HepG2 (cell line): Measurements from ENCODE around the gene FAM174C. TPM values are rescaled to one million over a fixed set of nuclear protein-coding genes. Genes with fewer than 3 reads are reported as not detected.

ENCODE experiments used
- ARNTL ChIP-seq: sonication (generic); formaldehyde crosslinking; IDR thresholded peaks from 2 replicates; pipeline ENCODE4 v1.4.0; 2020; ENCODE audit warnings: mild to moderate bottlenecking, missing genetic modification reagents
- CBFB ChIP-seq: sonication (generic); formaldehyde crosslinking; IDR thresholded peaks from 2 replicates; pipeline ENCODE4 v1.4.0; 2020; ENCODE audit warnings: missing genetic modification reagents
- DNMT1 ChIP-seq: sonication (generic); formaldehyde crosslinking; IDR thresholded peaks from 2 replicates; pipeline ENCODE4 v1.5.1; 2020; ENCODE audit warnings: mild to moderate bottlenecking, missing genetic modification reagents
- ESRRA ChIP-seq: sonication (generic); formaldehyde crosslinking; IDR thresholded peaks from 2 replicates; pipeline ENCODE4 v1.5.1; 2020; ENCODE audit warnings: mild to moderate bottlenecking, low read depth, missing genetic modification reagents
- IRX3 ChIP-seq: sonication (generic); formaldehyde crosslinking; IDR thresholded peaks from 2 replicates; pipeline ENCODE4 v1.8.1; 2023; ENCODE audit warnings: mild to moderate bottlenecking, low read depth, missing genetic modification reagents, borderline replicate concordance
- ISX ChIP-seq: sonication (generic); formaldehyde crosslinking; conservative IDR thresholded peaks from 2 replicates; pipeline ENCODE4 v1.5.0; 2020; ENCODE audit warnings: missing genetic modification reagents
- MEIS1 ChIP-seq: sonication (generic); formaldehyde crosslinking; IDR thresholded peaks from 2 replicates; pipeline ENCODE4 v1.9.0; 2021; ENCODE audit warnings: mild to moderate bottlenecking, missing genetic modification reagents, moderate library complexity, borderline replicate concordance
- MLX ChIP-seq: IDR thresholded peaks from 2 replicates; pipeline ENCODE4 v1.6.1; 2016
- MXI1 ChIP-seq: IDR thresholded peaks from 3 replicates; pipeline ENCODE4 v1.6.1; 2012; ENCODE audit warnings: low read depth, low read length, inconsistent platforms, borderline replicate concordance
- NFAT5 ChIP-seq: sonication (generic); formaldehyde crosslinking; IDR thresholded peaks from 2 replicates; pipeline ENCODE4 v1.4.0; 2020; ENCODE audit warnings: missing genetic modification reagents
- POLR2G ChIP-seq: fragments of 200-400 bp; formaldehyde crosslinking; IDR thresholded peaks from 2 replicates; pipeline ENCODE4 v1.6.1; 2018; ENCODE audit warnings: mild to moderate bottlenecking, low read depth, low read length, moderate library complexity
- PREB ChIP-seq: sonication (generic); formaldehyde crosslinking; IDR thresholded peaks from 2 replicates; pipeline ENCODE4 v1.4.0; 2020; ENCODE audit warnings: missing genetic modification reagents
- PTBP1 ChIP-seq: fragments of 200-400 bp; formaldehyde crosslinking; IDR thresholded peaks from 2 replicates; pipeline ENCODE4 v1.6.1; 2018; ENCODE audit warnings: low read length, low read depth; ENCODE audit not compliant: poor library complexity, severe bottlenecking
- SIN3A ChIP-seq: IDR thresholded peaks from 2 replicates; pipeline ENCODE4 v1.6.1; 2011; ENCODE audit warnings: low read depth, mild to moderate bottlenecking, control low read depth, low read length, borderline replicate concordance
- SKI ChIP-seq: fragments of 450-650 bp; IDR thresholded peaks from one replicate; pipeline ENCODE4 v1.6.1; 2018; ENCODE audit warnings: mild to moderate bottlenecking; ENCODE audit not compliant: partially characterized antibody
- SOX13 ChIP-seq, 3 experiments: fragments of 450-650 bp in 1 of 3; sonication (generic) in 1 of 3; formaldehyde crosslinking in 1 of 3; IDR thresholded peaks in 2 of 3; conservative IDR thresholded peaks in 1 of 3; 2 replicates each; pipeline versions ENCODE4 v1.5.0 to v1.6.1; 2016 to 2020; ENCODE audit warnings: antibody characterized with exemption in 1 of 3, mild to moderate bottlenecking in 1 of 3, missing compliant biosample characterization in 1 of 3, missing genetic modification reagents in 1 of 3, moderate library complexity in 1 of 3
- SRSF1 ChIP-seq: fragments of 200-400 bp; formaldehyde crosslinking; optimal IDR thresholded peaks from 2 replicates; pipeline ENCODE3; 2017; ENCODE audit warnings: mild to moderate bottlenecking, low read depth, low read length, moderate library complexity
- TBX2 ChIP-seq: sonication (generic); formaldehyde crosslinking; IDR thresholded peaks from 2 replicates; pipeline ENCODE4 v1.5.0; 2020; ENCODE audit warnings: missing genetic modification reagents, mild to moderate bottlenecking, borderline replicate concordance
- THAP7 ChIP-seq: sonication (generic); formaldehyde crosslinking; IDR thresholded peaks from 2 replicates; pipeline ENCODE4 v1.8.1; 2023; ENCODE audit warnings: mild to moderate bottlenecking, missing genetic modification reagents
- ZFY ChIP-seq: sonication (generic); formaldehyde crosslinking; IDR thresholded peaks from 2 replicates; pipeline ENCODE4 v1.4.0; 2020; ENCODE audit warnings: missing genetic modification reagents
- ZNF263 ChIP-seq: sonication (generic); formaldehyde crosslinking; IDR thresholded peaks from 2 replicates; pipeline ENCODE4 v1.4.0; 2020; ENCODE audit warnings: missing genetic modification reagents
- ZNF780A ChIP-seq: sonication (generic); formaldehyde crosslinking; IDR thresholded peaks from 2 replicates; pipeline ENCODE4 v1.8.0; 2022; ENCODE audit warnings: mild to moderate bottlenecking, missing genetic modification reagents, moderate library complexity
- ZSCAN30 ChIP-seq: sonication (generic); formaldehyde crosslinking; IDR thresholded peaks from 2 replicates; pipeline ENCODE4 v1.5.0; 2020; ENCODE audit warnings: mild to moderate bottlenecking, missing genetic modification reagents
- polyA plus RNA-seq, 8 experiments: library from polyadenylated mRNA; depleted of rRNA in 3 of 8; stranded (reverse) in 7 of 8; unstranded in 1 of 8; fragments of >200 nt; fragmentation: Illumina TruSeq in 4 of 8; extraction: Trizol in 4 of 8; gene quantifications; 2 replicates each; pipeline versions ENCODE4 v1.2.1 to v1.2.3, GENCODE V29; 2011 to 2016; ENCODE audit warnings: low read depth in 4 of 8, missing spikeins in 1 of 8, mixed read lengths in 1 of 8; ENCODE audit not compliant: insufficient read depth in 1 of 8
- total RNA-seq, 5 experiments: library from RNA; depleted of rRNA; stranded (reverse); fragments of >200 nt; fragmentation: Illumina TruSeq; extraction: Trizol; gene quantifications; 2 replicates each; pipeline ENCODE4 v1.2.3, GENCODE V29; 2016; ENCODE audit warnings: low read depth in 1 of 5

FAM174C gene
- total and polyA plus RNA-seq, 2 of the 13 experiments (the other 11 are each of a cell fraction or from before 2014, with no cell fraction given) = 19.5 to 31.3 TPM

GRCh38 chr19:1269065-1269477 is 6.3 kb upstream of the FAM174C start, which contains the start of gene CIRBP (continued):
- no peak for TF ChIP-seq NFAT5
- TF ChIP-seq SKI = no peak
- TF ChIP-seq ARNTL (CRISPR knock-in tag) = 0 out of 2 replicates have a peak, but pooled peaks have one; percentile 49
- TF ChIP-seq ZFY (CRISPR knock-in tag) = peak; percentile 75
- TF ChIP-seq THAP7 (CRISPR knock-in tag) = no peak
- no peak; the same call in 1 of the 2 replicates for TF ChIP-seq ESRRA
- TF ChIP-seq ISX (CRISPR knock-in tag) = peak; percentile 73; the same call in 1 of the 2 replicates
- TF ChIP-seq ZNF263 (CRISPR knock-in tag) = no peak; the same call in 1 of the 2 replicates
- no peak for TF ChIP-seq ZNF780A (CRISPR knock-in tag)
- TF ChIP-seq PTBP1 = peak; percentile 44
- TF ChIP-seq ZSCAN30 (CRISPR knock-in tag) = no peak
- 0 out of 2 replicates have a peak, but pooled peaks have one; percentile 19 for TF ChIP-seq MLX (CRISPR knock-in tag)
- TF ChIP-seq SRSF1 = peak; percentile 99
- 0 out of 2 replicates have a peak, but pooled peaks have one; percentile 20 for TF ChIP-seq SOX13 (IDR thresholded peaks at IDR 0.05)
- TF ChIP-seq SOX13 (CRISPR knock-in tag; conservative IDR thresholded peaks at IDR 0.05 in 1 of 2, IDR thresholded peaks at IDR 0.05 in 1 of 2) = 0 out of 4 replicates have a peak, but pooled peaks of 1 of the 2 experiments have one; percentile 5
- TF ChIP-seq TBX2 (CRISPR knock-in tag) = peak; percentile 46; the same call in 1 of the 2 replicates
- peak; percentile 20; the same call in 1 of the 2 replicates for TF ChIP-seq MEIS1 (CRISPR knock-in tag)
- 0 out of 2 replicates have a peak, but pooled peaks have one; percentile 17 for TF ChIP-seq DNMT1 (CRISPR knock-in tag)
- TF ChIP-seq PREB (CRISPR knock-in tag) = no peak
- no peak for TF ChIP-seq IRX3
- TF ChIP-seq MXI1 = peak; percentile 83; the same call in 2 of the 3 replicates
- TF ChIP-seq CBFB (CRISPR knock-in tag) = no peak
- TF ChIP-seq SIN3A = peak; percentile 71; the same call in 1 of the 2 replicates
- TF ChIP-seq POLR2G = peak; percentile 99
